ENCODE data around the gene LIMCH1.
A peak's percentile ranks its signal among the peaks of the same experiment; 100 is the strongest.

Gene LIMCH1

GRCh38 chr4:41714364-41715000, 176.5 kb downstream of the LIMCH1 start:
- DNase-seq (ENCODE audit: low spot score): no peak
- POLR2A ChIA-PET (ENCODE audit: low non-redundant PET): no interaction called here
- no peak for TF ChIP-seq CTCF (conservative IDR thresholded peaks at IDR 0.05; ENCODE audit: low read depth)
- CTCF ChIA-PET: no interaction called here
- H3K27ac ChIP-seq: no peak overlapping the region

GRCh38 chr4:41715155-41715554, 177.2 kb downstream of the LIMCH1 start:
- POLR2A ChIA-PET (ENCODE audit: low non-redundant PET): no interaction called here
- TF ChIP-seq CTCF (conservative IDR thresholded peaks at IDR 0.05; ENCODE audit: low read depth): no peak
- no peak for DNase-seq (ENCODE audit: low spot score)
- H3K27ac ChIP-seq: no peak overlapping the region
- CTCF ChIA-PET: no interaction called here

- peak; percentile 56 for DNase-seq (ENCODE audit: low spot score)
- ChIA-PET POLR2A (ENCODE audit: low non-redundant PET) (no interaction called here), CTCF (no interaction called here)
- H3K27ac ChIP-seq: no peak overlapping the region
- TF ChIP-seq CTCF (conservative IDR thresholded peaks at IDR 0.05; ENCODE audit: low read depth): no peak
These were observed 180.9 kb downstream of the LIMCH1 start for GRCh38 chr4:41718907-41719306.

- DNase-seq (ENCODE audit: low spot score): no peak
- H3K27ac ChIP-seq: no peak overlapping the region
- ChIA-PET POLR2A (ENCODE audit: low non-redundant PET) (no interaction called here), CTCF (no interaction called here)
- no peak for TF ChIP-seq CTCF (conservative IDR thresholded peaks at IDR 0.05; ENCODE audit: low read depth)
These were observed 181.5 kb downstream of the LIMCH1 start for GRCh38 chr4:41719417-41719816.

GRCh38 chr4:41722181-41722580, 184.2 kb downstream of the LIMCH1 start:
- no peak for DNase-seq (ENCODE audit: low spot score)
- H3K27ac ChIP-seq: no peak overlapping the region
- CTCF ChIA-PET: no interaction called here
- POLR2A ChIA-PET (ENCODE audit: low non-redundant PET): no interaction called here
- TF ChIP-seq CTCF (conservative IDR thresholded peaks at IDR 0.05; ENCODE audit: low read depth): no peak

GRCh38 chr4:41723286-41723685, 185.3 kb downstream of the LIMCH1 start:
- no peak for DNase-seq (ENCODE audit: low spot score)
- CTCF ChIA-PET: no interaction called here
- H3K27ac ChIP-seq: no peak overlapping the region
- POLR2A ChIA-PET (ENCODE audit: low non-redundant PET): no interaction called here
- TF ChIP-seq CTCF (conservative IDR thresholded peaks at IDR 0.05; ENCODE audit: low read depth): no peak

- ChIA-PET POLR2A (ENCODE audit: low non-redundant PET) (no interaction called here), CTCF (no interaction called here)
- DNase-seq (ENCODE audit: low spot score): no peak
- H3K27ac ChIP-seq: no peak overlapping the region
- no peak for TF ChIP-seq CTCF (conservative IDR thresholded peaks at IDR 0.05; ENCODE audit: low read depth)
These were observed 187.3 kb downstream of the LIMCH1 start for GRCh38 chr4:41725254-41725653.
